ENCODE results near the gene CLDN4.
"Not testable (repeated sequence)": the region's sequence is repeated elsewhere in the genome, so short reads cannot be mapped to it uniquely, and the experiment has no call there.

Gene CLDN4, protein sequence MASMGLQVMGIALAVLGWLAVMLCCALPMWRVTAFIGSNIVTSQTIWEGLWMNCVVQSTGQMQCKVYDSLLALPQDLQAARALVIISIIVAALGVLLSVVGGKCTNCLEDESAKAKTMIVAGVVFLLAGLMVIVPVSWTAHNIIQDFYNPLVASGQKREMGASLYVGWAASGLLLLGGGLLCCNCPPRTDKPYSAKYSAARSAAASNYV

DNA sequence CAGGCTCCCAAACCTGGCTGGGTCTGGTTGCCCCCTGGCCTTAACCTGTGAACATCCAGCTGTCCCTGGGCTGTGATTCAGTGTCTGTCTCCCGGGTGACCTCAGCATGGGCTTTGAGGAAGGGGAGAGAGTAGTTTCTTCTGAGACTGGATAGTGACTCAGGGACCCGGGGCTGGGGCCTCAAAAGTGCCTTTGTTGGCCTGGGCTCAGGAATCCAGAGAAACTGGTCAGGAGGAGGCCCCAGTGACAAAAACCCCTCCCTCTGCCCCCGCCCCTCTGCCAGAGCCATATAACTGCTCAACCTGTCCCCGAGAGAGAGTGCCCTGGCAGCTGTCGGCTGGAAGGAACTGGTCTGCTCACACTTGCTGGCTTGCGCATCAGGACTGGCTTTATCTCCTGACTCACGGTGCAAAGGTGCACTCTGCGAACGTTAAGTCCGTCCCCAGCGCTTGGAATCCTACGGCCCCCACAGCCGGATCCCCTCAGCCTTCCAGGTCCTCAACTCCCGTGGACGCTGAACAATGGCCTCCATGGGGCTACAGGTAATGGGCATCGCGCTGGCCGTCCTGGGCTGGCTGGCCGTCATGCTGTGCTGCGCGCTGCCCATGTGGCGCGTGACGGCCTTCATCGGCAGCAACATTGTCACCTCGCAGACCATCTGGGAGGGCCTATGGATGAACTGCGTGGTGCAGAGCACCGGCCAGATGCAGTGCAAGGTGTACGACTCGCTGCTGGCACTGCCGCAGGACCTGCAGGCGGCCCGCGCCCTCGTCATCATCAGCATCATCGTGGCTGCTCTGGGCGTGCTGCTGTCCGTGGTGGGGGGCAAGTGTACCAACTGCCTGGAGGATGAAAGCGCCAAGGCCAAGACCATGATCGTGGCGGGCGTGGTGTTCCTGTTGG is at the start of gene CLDN4:
CLDN4 (plus strand) TSS at position 316 of the 903 bp plus-strand sequence; CDS start at position 522, 206 bp downstream.
- H3K4me1 ChIP-seq (ENCODE audit: control insufficient read depth, insufficient read depth, low read length, unreplicated experiment), result peaks cover 24% of the 10 kb centered on the region
- H3K27ac ChIP-seq (ENCODE audit: low read depth, low read length), result no peak within 1 kb of the TSS
- H3K36me3 ChIP-seq (ENCODE audit: insufficient read depth, low read length), result no peaks in the 10 kb centered on the region
- no peaks in the 10 kb centered on the region for H3K27me3 ChIP-seq (ENCODE audit: insufficient read depth, low read length)
- no peak within 1 kb of the TSS for H2AFZ ChIP-seq (ENCODE audit: low read length, unreplicated experiment)
- H3K79me2 ChIP-seq (ENCODE audit: control insufficient read depth, insufficient read depth, low read length, unreplicated experiment), result no peaks in the 10 kb centered on the region
- H3K4me3 ChIP-seq (ENCODE audit: low read depth, low read length), result no peak within 1 kb of the TSS

DNA sequence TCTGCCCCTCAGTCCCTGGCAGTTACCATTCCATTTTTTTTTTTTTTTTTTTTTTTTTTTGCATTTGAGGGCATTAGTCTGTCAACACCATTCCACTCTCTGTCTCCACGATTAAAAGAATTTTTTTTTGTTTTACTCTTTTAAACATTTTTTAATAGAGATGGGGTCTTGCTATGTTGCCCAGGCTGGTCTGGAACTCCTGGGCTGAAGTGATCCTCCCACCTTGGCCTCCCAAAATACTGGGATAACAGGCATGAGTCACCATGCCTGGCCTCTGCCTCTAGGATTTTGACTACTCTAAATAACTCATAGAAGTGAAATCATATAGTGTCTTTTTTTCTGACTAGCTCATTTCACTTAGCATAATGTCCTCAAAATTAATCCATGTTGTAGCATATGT is 44.2 kb upstream of the CLDN4 start:
- Histone ChIP-seq H2AFZ (ENCODE audit: low read length, unreplicated experiment) (no peak overlapping the region), H3K79me2 (ENCODE audit: control insufficient read depth, insufficient read depth, low read length, unreplicated experiment) (no peaks in the 10 kb centered on the region), H3K4me3 (ENCODE audit: low read depth, low read length) (no peak overlapping the region), H3K27ac (ENCODE audit: low read depth, low read length) (no peak overlapping the region), H3K4me1 (ENCODE audit: control insufficient read depth, insufficient read depth, low read length, unreplicated experiment) (no peaks in the 10 kb centered on the region), H3K36me3 (ENCODE audit: insufficient read depth, low read length) (no peaks in the 10 kb centered on the region), H3K27me3 (ENCODE audit: insufficient read depth, low read length) (no peaks in the 10 kb centered on the region)

DNA sequence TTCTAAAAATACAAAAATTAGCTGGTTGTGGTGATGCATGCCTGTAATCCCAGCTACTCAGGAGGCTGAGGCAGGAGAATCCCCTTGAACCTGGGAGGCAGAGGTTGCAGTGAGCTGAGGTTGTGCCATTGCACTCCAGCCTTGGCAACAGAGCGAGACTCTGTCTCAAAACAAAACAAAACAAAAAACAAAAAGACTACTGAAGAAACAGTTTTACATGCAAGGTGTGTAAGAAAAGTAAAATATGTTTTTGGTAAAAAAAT is 43.1 kb upstream of the CLDN4 start:
- not testable (repeated sequence) for H3K27me3 ChIP-seq (ENCODE audit: insufficient read depth, low read length); H3K36me3 ChIP-seq (ENCODE audit: insufficient read depth, low read length); H3K79me2 ChIP-seq (ENCODE audit: control insufficient read depth, insufficient read depth, low read length, unreplicated experiment); H3K4me3 ChIP-seq (ENCODE audit: low read depth, low read length); H2AFZ ChIP-seq (ENCODE audit: low read length, unreplicated experiment); H3K4me1 ChIP-seq (ENCODE audit: control insufficient read depth, insufficient read depth, low read length, unreplicated experiment); H3K27ac ChIP-seq (ENCODE audit: low read depth, low read length)

DNA sequence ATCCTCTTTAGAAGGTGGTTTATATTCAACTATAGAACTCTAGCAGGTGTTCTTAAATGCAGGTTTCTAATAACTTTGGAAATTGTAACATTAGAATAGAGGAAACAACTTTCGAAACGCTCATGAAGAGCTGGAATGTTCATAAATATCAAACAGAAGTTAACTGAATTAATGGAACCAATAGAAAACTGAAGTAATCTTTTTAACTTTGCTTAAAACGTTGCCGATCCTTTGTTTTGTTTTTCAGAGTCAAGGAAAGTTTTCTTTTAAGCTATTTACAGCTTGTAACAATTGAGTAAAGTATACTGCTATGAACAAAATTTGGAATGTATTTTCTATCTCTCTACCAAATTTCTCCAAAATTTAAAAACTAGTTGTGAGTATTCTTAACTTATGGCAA is 41.7 kb upstream of the CLDN4 start:
- no peaks in the 10 kb centered on the region for H3K4me1 ChIP-seq (ENCODE audit: control insufficient read depth, insufficient read depth, low read length, unreplicated experiment)
- H2AFZ ChIP-seq (ENCODE audit: low read length, unreplicated experiment), result no peak overlapping the region
- no peaks in the 10 kb centered on the region for H3K36me3 ChIP-seq (ENCODE audit: insufficient read depth, low read length)
- H3K79me2 ChIP-seq (ENCODE audit: control insufficient read depth, insufficient read depth, low read length, unreplicated experiment), result no peaks in the 10 kb centered on the region
- H3K27ac ChIP-seq (ENCODE audit: low read depth, low read length), result no peak overlapping the region
- no peak overlapping the region for H3K4me3 ChIP-seq (ENCODE audit: low read depth, low read length)
- no peaks in the 10 kb centered on the region for H3K27me3 ChIP-seq (ENCODE audit: insufficient read depth, low read length)

DNA sequence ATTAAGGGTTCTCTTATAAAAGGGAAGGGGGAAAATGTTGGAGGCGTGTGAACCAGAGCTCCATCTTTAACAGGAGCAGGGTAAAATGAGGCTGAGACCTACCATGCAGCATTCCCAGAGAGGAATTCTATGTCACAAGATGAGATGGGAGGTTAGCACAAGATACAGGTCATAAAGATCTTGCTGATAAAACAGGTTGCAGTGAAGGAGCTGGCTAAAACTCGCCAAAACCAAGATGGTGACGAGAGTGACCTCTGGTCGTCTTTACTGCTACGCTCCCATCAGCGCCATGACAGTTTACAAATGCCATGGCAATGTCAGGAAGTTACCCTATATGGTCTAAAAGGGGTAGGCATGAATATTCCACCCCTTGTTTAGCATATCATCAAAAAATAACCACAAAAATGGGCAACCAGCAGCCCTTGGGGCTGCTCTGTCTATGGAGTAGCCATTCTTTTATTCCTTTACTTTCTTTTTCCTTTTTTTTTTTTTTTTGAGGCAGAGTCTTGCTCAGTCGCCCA is 39.6 kb upstream of the CLDN4 start:
- not testable (repeated sequence) for H3K4me1 ChIP-seq (ENCODE audit: control insufficient read depth, insufficient read depth, low read length, unreplicated experiment); H3K36me3 ChIP-seq (ENCODE audit: insufficient read depth, low read length); H2AFZ ChIP-seq (ENCODE audit: low read length, unreplicated experiment); H3K79me2 ChIP-seq (ENCODE audit: control insufficient read depth, insufficient read depth, low read length, unreplicated experiment); H3K27ac ChIP-seq (ENCODE audit: low read depth, low read length); H3K4me3 ChIP-seq (ENCODE audit: low read depth, low read length); H3K27me3 ChIP-seq (ENCODE audit: insufficient read depth, low read length)

DNA sequence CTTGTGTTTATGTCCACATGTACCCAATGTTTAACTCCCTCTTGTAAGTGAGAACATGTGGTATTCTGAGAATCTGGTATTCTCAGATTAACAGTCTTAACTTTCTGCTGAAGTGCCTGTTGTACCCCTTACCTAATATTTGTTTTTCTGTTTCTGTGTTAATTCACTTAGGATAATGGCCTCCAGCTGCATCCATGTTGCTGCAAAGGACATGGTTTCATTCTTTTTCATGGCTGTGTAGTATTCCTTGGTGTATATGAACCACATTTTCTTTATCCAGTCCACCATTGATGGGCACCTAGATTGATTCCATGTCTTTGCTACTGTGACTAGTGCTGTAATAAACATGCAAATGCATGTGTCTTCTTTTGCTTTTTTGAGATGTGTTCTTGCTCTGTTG is 35.6 kb upstream of the CLDN4 start:
- not testable (repeated sequence) for H2AFZ ChIP-seq (ENCODE audit: low read length, unreplicated experiment); H3K36me3 ChIP-seq (ENCODE audit: insufficient read depth, low read length)

DNA sequence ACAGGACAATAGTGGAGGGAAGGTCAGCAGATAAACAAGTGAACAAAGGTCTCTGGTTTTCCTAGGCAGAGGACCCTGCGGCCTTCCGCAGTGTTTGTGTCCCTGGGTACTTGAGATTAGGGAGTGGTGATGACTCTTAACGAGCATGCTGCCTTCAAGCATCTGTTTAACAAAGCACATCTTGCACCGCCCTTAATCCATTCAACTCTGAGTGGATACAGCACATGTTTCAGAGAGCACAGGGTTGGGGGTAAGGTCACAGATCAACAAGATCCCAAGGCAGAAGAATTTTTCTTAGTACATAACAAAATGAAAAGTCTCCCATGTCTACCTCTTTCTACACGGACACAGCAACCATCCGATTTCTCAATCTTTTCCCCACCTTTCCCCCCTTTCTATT is 34.1 kb upstream of the CLDN4 start:
- not testable (repeated sequence) for H3K4me1 ChIP-seq (ENCODE audit: control insufficient read depth, insufficient read depth, low read length, unreplicated experiment); H3K79me2 ChIP-seq (ENCODE audit: control insufficient read depth, insufficient read depth, low read length, unreplicated experiment); H3K27me3 ChIP-seq (ENCODE audit: insufficient read depth, low read length); H2AFZ ChIP-seq (ENCODE audit: low read length, unreplicated experiment); H3K4me3 ChIP-seq (ENCODE audit: low read depth, low read length); H3K27ac ChIP-seq (ENCODE audit: low read depth, low read length); H3K36me3 ChIP-seq (ENCODE audit: insufficient read depth, low read length)

More for the DNA sequence above, 35.6 kb upstream of the CLDN4 start:
- H3K27me3 ChIP-seq (ENCODE audit: insufficient read depth, low read length); H3K79me2 ChIP-seq (ENCODE audit: control insufficient read depth, insufficient read depth, low read length, unreplicated experiment); H3K4me3 ChIP-seq (ENCODE audit: low read depth, low read length); H3K4me1 ChIP-seq (ENCODE audit: control insufficient read depth, insufficient read depth, low read length, unreplicated experiment); H3K27ac ChIP-seq (ENCODE audit: low read depth, low read length): not testable (repeated sequence)

DNA sequence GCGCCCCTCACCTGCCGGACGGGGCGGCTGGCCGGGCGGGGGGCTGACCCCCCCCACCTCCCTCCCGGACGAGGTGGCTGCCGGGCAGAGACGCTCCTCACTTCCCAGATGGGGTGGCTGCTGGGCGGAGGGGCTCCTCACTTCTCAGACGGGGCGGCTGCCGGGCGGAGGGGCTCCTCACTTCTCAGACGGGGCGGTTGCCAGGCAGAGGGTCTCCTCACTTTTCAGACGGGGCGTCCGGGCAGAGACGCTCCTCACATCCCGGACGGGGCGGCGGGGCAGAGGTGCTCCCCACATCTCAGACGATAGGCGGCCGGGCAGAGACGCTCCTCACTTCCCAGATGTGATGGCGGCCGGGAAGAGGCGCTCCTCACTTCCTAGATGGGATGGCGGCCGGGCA is 33.6 kb upstream of the CLDN4 start:
- not testable (repeated sequence) for H3K4me1 ChIP-seq (ENCODE audit: control insufficient read depth, insufficient read depth, low read length, unreplicated experiment); H3K4me3 ChIP-seq (ENCODE audit: low read depth, low read length); H3K27ac ChIP-seq (ENCODE audit: low read depth, low read length); H2AFZ ChIP-seq (ENCODE audit: low read length, unreplicated experiment); H3K36me3 ChIP-seq (ENCODE audit: insufficient read depth, low read length); H3K27me3 ChIP-seq (ENCODE audit: insufficient read depth, low read length); H3K79me2 ChIP-seq (ENCODE audit: control insufficient read depth, insufficient read depth, low read length, unreplicated experiment)

DNA sequence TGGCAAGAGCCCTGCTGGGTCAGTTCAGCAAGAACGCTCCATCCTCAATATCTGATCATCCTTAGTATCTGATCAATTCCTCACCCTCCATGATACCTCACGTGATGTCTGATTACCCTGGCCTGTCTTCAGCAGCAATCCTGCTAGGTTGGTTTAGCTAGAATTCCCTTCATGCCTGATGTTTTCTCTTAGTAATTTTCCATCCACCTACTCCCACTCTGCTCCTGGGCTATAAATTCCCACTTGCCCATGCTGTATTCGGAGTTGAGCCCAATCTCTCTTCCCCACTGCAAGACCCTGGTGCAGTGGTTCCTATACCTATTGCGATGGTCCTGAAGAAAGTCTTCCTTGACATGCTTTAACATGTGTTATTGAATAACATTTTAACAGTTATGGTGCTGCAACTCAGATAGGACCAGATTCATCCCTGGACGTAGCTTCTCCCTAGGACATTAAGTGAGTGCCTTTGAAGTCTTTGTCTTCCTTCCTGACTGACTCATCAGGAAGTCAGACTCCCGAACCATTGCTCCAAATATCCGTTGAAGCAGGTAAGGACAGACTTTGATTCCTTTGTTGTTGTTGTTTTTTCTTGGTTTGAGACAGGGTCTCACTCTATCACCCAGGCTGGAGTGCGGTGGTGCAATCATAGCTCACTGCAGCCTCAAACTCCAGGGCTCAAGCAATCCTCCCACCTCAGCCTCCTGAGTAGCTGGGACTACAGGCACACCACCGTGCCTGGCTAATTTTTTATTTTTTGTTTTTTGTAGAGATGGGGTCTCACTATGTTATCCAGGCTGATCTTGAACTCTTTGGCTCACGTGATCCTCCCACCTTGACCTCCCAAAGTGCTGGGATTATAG is 31.3 kb upstream of the CLDN4 start:
- H3K27ac ChIP-seq (ENCODE audit: low read depth, low read length), result no peak overlapping the region
- H2AFZ ChIP-seq (ENCODE audit: low read length, unreplicated experiment), result no peak overlapping the region
- H3K27me3 ChIP-seq (ENCODE audit: insufficient read depth, low read length), result no peaks in the 10 kb centered on the region
- H3K4me3 ChIP-seq (ENCODE audit: low read depth, low read length), result no peak overlapping the region
- no peaks in the 10 kb centered on the region for H3K4me1 ChIP-seq (ENCODE audit: control insufficient read depth, insufficient read depth, low read length, unreplicated experiment)
- H3K36me3 ChIP-seq (ENCODE audit: insufficient read depth, low read length), result no peaks in the 10 kb centered on the region
- no peaks in the 10 kb centered on the region for H3K79me2 ChIP-seq (ENCODE audit: control insufficient read depth, insufficient read depth, low read length, unreplicated experiment)

DNA sequence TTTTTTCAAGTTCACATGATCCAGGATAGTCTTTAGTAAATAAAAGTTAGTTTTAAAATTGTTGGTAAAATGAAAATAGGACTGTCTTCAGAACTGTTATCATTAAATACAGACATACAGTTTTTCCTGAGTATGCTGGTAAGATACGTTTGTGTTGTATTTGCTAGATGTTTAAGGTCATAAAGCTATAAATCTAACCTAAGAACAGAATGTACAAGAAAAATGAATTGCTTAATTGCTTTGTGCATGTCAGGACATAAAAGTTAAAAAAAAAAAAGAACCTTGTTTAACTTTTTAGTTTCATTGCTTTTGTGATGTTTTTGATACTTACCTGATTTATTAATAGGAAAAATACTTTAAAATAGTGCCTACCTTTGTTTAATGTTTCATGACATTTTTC is 29.2 kb upstream of the CLDN4 start:
- no peak overlapping the region for H3K4me3 ChIP-seq (ENCODE audit: low read depth, low read length)
- no peaks in the 10 kb centered on the region for H3K4me1 ChIP-seq (ENCODE audit: control insufficient read depth, insufficient read depth, low read length, unreplicated experiment)
- H3K36me3 ChIP-seq (ENCODE audit: insufficient read depth, low read length), result no peaks in the 10 kb centered on the region
- no peaks in the 10 kb centered on the region for H3K27me3 ChIP-seq (ENCODE audit: insufficient read depth, low read length)
- H2AFZ ChIP-seq (ENCODE audit: low read length, unreplicated experiment), result no peak overlapping the region
- H3K79me2 ChIP-seq (ENCODE audit: control insufficient read depth, insufficient read depth, low read length, unreplicated experiment), result no peaks in the 10 kb centered on the region
- no peak overlapping the region for H3K27ac ChIP-seq (ENCODE audit: low read depth, low read length)

Data from ACC112 (cell line).